GM10248 (cell line): Measurements from ENCODE around the gene SLC25A22.

Experiments
- CTCF ChIA-PET: fragments of 300-600 bp; sonication (Branson Sonifier 250); formaldehyde crosslinking; extraction: SDS; loops from one replicate; lab custom pipeline; 2021; ENCODE audit warnings: antibody characterized with exemption; lab: Yijun Ruan, JAX
- POLR2A ChIA-PET: fragments of 350-650 bp; sonication (Branson Sonifier 250); formaldehyde crosslinking; extraction: SDS; loops from one replicate; lab custom pipeline; 2020; ENCODE audit warnings: antibody characterized with exemption; lab: Yijun Ruan, JAX
- DNase-seq: peaks from one replicate; pipeline ENCODE4 v3.0.0; 2012; ENCODE audit errors: extremely low spot score
- TF ChIP-seq, protein P1 (sequence below): IDR thresholded peaks from 2 replicates; pipeline ENCODE4 v1.5.1; 2012; ENCODE audit warnings: mild to moderate bottlenecking, low read depth; ENCODE audit errors: extremely low read depth, missing control alignments, control extremely low read depth

The SLC25A22 gene

DNA sequence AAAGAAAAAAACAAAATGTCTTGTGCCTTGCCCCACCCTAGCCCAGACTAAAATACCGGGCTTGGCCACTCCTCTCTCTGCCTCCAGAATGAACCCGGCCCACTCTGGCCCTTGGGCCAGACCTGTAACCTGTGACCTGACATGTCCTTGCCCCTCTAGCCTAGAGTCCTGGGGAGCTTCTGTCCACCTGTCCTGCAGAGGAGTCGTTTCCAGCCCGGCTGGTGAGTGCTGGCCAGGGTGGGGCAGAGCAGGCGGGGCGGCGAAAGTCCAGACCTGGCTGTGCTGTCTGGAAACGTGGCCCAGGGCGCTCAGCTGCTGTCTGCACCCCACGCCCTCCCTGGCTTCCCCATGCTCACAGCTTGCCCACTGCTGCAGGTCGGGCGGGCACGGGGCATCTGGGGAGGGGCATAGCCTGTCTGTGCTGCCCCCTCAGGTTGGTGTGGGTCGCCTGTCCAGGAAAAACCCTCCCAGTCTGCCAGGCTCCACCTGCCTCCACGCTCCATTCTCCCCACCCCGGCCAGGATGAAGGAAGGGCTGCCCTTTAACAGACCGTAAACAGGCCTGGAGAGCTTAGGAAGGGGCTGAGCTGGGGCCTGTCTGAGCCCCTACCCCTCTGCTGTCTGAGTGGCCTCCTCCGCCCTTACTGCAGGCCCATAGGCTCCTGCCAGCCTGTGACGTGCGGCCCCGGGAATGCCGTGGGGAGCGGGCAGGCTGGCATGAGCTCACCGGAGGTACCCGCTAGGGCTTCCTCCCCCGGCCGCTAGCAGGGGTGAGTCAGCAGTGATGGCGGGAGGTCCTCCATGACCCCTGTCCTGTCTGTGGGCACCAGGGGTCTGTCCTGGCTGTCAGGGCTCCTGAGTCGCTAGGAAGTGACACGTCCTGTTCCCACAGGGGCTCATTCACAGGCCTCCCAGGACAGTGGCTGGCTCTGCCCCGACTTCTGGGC is 36.6 kb upstream of the SLC25A22 start:
- TF ChIP-seq, protein P1, sequence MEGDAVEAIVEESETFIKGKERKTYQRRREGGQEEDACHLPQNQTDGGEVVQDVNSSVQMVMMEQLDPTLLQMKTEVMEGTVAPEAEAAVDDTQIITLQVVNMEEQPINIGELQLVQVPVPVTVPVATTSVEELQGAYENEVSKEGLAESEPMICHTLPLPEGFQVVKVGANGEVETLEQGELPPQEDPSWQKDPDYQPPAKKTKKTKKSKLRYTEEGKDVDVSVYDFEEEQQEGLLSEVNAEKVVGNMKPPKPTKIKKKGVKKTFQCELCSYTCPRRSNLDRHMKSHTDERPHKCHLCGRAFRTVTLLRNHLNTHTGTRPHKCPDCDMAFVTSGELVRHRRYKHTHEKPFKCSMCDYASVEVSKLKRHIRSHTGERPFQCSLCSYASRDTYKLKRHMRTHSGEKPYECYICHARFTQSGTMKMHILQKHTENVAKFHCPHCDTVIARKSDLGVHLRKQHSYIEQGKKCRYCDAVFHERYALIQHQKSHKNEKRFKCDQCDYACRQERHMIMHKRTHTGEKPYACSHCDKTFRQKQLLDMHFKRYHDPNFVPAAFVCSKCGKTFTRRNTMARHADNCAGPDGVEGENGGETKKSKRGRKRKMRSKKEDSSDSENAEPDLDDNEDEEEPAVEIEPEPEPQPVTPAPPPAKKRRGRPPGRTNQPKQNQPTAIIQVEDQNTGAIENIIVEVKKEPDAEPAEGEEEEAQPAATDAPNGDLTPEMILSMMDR: no peak
- no peak for DNase-seq
- ChIA-PET POLR2A (interaction anchor here (0.6 to 1.3 kb wide), 2 partner anchors 16 to 175 kb away, joined by 4 to 5 read pairs; partner anchors contain the start of gene PNPLA2), CTCF (interaction anchor here (1.9 kb wide), 1 partner anchor 13 kb away, joined by 8 read pairs; no protein-coding TSS in a partner anchor)

DNA sequence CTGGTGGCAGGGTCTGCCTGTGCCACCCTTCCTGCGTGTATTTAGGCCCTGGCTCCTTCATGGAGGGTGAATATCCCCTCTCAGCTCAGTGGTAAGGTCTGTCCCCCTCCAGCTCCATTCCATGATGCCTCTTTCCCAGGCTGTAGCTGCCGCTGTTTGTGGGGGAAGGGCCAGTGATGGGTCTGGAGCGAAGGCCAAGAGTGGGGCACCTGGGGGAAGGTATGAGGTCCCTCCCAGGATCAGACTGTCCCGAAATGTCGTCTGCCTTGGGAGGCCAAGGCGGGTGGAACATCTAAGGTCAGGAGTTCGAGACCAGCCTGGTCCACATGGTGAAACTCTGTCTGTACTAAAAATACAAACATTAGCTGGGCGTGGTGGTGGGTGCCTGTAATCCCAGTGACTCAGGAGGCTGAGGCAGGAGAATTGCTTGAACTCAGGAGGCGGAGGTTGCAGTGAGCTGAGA is 35.8 kb upstream of the SLC25A22 start:
- DNase-seq: no peak
- CTCF ChIA-PET: interaction anchor here (1.4 to 1.9 kb wide), 2 partner anchors 14 to 138 kb away, joined by 3 to 8 read pairs; no protein-coding TSS in a partner anchor

DNA sequence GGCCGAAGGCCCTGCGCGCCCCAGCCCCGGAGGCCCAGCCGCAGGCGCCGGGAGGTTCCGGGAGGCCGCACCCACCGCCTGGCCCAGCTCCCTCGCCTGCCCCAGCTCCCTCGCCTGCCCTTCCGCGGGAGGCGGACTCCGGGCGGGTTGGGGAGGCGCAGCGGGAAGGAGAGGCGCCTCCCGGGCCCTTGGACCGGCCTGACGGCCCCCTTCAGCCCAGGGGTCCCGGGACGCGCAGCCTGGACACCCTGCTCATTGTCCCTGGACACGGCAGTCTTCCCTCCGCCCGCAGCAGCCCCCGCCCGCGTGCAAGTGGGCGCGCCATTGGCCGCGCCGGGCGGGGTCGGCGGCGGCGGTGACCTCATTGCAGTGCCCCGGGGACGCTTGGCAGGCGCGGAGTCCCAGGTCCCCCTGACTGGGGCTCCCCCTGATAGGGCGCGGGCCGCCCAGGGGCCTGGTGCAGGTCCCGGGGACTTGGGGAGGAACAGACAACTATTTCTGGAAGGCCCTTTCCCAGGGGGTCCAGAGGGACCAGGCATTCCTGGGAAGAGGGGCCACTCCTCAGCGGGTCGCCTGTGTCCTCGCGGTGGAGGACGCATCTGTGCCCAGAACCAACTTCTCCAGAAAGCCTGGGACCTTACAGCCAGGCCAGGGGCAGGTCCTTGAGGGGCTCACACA is 35.2 kb upstream of the SLC25A22 start:
- peak; percentile 67 for DNase-seq
- ChIA-PET POLR2A (interaction anchor here (0.6 to 6.2 kb wide), 5 partner anchors 9 to 220 kb away, joined by 4 to 35 read pairs (median 5); partner anchors contain the start of genes PNPLA2, POLR2L and TSPAN4), CTCF (interaction anchor here (1.1 to 1.9 kb wide), 4 partner anchors 14 to 218 kb away, joined by 3 to 8 read pairs (median 3); partner anchors contain the start of gene PNPLA2)
- TF ChIP-seq, protein P1: no peak

More for the DNA sequence above, 35.8 kb upstream of the SLC25A22 start:
- TF ChIP-seq, protein P1: no peak
- POLR2A ChIA-PET: interaction anchor here (0.6 to 6.2 kb wide), 3 partner anchors 8 to 175 kb away, joined by 5 to 35 read pairs (median 7); partner anchors contain the start of genes PNPLA2 and POLR2L

DNA sequence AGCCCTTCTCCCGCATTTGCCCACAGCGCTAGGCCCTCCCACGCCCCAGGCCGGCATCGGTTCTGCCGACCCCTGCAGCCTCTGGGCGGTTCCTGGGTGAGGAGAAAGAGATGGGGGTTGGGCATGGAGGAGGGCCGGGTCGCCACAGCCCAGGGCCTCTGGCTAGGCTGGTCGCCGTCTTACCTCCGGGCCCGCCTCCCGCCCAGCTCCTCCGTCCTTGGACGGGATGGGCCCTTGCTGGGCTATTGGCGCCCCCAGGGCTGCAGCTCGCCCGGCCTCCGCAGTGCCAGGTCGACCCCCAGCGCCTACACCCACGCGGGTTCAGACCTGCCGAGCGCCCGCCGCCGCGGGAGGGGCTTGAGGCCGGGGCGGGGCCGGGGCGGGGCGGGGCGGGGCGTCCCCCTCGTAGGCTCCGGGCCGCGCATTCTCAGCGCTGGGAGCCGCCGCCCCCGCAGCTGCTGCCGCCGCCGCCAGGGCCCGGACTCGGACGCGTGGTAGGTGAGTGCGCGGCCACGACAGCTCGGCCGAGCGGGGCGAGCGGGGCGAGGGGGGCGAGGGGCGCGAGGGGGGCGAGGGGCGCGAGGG is 34.5 kb upstream of the SLC25A22 start, which contains the start of gene CD151:
Gene CD151 (plus strand): TSS at position 424 of the 585 bp plus-strand sequence. CDS start 3,118 bp downstream, outside the sequence.
- TF ChIP-seq, protein P1: no peak
- ChIA-PET POLR2A (interaction anchor here (0.6 to 6.2 kb wide), 5 partner anchors 9 to 219 kb away, joined by 4 to 35 read pairs (median 5); partner anchors contain the start of genes PNPLA2, POLR2L and TSPAN4), CTCF (interaction anchor here (1.1 to 1.4 kb wide), 3 partner anchors 14 to 218 kb away, joined by 3 read pairs; partner anchors contain the start of gene PNPLA2)
- peak; percentile 85 for DNase-seq

DNA sequence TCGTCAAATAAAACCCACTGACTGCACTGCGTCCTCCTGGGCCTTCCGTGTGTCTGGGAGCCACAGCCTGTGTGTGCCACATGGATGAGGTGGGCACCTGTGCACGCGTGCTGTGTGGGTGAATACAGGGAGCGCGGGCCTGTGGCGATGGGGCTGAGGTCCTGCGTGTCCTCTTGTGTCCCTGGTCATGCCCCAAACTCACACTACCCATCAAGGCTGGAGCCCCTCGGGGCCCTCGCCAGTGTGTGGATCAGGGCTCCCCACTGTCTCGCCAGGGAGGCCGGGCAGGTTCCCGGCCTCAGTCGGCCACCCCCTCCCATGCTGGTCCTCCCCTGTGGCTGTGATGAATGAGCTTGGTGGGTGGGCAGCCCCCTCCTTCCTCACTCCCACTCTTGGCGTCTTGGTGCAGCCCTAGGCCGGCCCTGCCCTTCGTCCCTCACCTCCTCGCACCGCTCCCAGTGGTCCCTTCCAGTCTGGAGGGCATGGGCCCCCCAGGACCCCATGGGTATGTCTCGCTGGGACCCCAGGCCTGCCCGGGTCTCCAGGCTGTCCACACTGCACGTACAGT is 34.0 kb upstream of the SLC25A22 start:
- TF ChIP-seq, protein P1: no peak
- ChIA-PET CTCF (interaction anchor here (1.2 to 2.8 kb wide), 4 partner anchors 13 to 105 kb away, joined by 3 to 8 read pairs (median 3); partner anchors contain the start of gene PNPLA2), POLR2A (interaction anchor here (1.2 to 6.2 kb wide), 3 partner anchors 10 to 12 kb away, joined by 5 to 35 read pairs (median 7); partner anchors contain the start of genes PNPLA2, POLR2L and TSPAN4)
- DNase-seq: no peak
